Adipocyte (in vitro differentiated cells): ENCODE measurements around the gene CAMTA1.

Experiments
- DNase-seq: peaks from one replicate; pipeline ENCODE4 v3.0.0-alpha.2; 2015; ENCODE audit warnings: low read depth
- H3K27me3 ChIP-seq: replicated peaks from 2 replicates; pipeline ENCODE4 v1.7.0; 2013; ENCODE audit warnings: mild to moderate bottlenecking, low read length, moderate library complexity; ENCODE audit not compliant: control insufficient read depth, insufficient read depth
- H3K36me3 ChIP-seq: 2 replicates; pipeline ENCODE4 v1.7.0; 2013; ENCODE audit warnings: low read length, mild to moderate bottlenecking, moderate library complexity; ENCODE audit not compliant: control insufficient read depth, insufficient read depth, severe bottlenecking
- H3K4me1 ChIP-seq: 2 replicates; pipeline ENCODE4 v1.7.0; 2013; ENCODE audit warnings: mild to moderate bottlenecking, low read length, moderate library complexity; ENCODE audit not compliant: control insufficient read depth, insufficient read depth
- H3K4me3 ChIP-seq: 2 replicates; pipeline ENCODE4 v1.7.0; 2013; ENCODE audit warnings: mild to moderate bottlenecking, low read length, moderate library complexity
- H3K9ac ChIP-seq: 2 replicates; pipeline ENCODE4 v1.7.0; 2013; ENCODE audit warnings: mild to moderate bottlenecking, low read length, moderate library complexity
- H3K9me3 ChIP-seq: 2 replicates; pipeline ENCODE4 v1.7.0; 2013; ENCODE audit warnings: mild to moderate bottlenecking, low read length, moderate library complexity; ENCODE audit not compliant: control insufficient read depth

CAMTA1 gene

DNA sequence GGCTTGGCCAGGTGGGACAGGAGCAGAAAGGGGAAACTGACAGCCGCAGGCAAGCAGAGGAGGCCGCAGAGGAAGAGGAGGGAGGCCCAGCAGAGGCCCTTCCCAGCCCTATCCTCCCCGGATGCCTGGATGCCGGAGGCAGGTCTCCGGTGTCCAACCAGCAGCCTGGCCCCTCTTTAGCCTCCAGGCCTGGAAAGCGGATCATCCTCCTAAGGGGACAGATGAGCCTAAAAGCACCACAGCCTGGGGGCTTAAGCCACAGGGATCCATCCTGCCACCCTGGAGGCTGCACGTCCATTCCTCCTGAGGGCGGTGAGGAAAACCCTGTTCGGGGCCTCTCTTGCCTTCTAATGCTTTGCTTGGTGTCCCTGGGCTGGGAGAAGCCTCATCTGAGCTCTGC is 651.8 kb downstream of the CAMTA1 start:
- peaks cover 9% of the 10 kb centered on the region for H3K4me1 ChIP-seq
- no peak overlapping the region for H3K4me3 ChIP-seq
- DNase-seq: no peak
- peaks cover 20% of the 10 kb centered on the region for H3K27me3 ChIP-seq
- H3K9me3 ChIP-seq: peaks cover 5% of the 10 kb centered on the region
- no peaks in the 10 kb centered on the region for H3K36me3 ChIP-seq
- H3K9ac ChIP-seq: no peak overlapping the region

GRCh38 chr1:7437608-7438395 is 652.5 kb downstream of the CAMTA1 start:
- no peaks in the 10 kb centered on the region for H3K36me3 ChIP-seq
- peaks cover 9% of the 10 kb centered on the region for H3K4me1 ChIP-seq
- no peak overlapping the region for H3K9ac ChIP-seq
- H3K27me3 ChIP-seq: peaks cover 15% of the 10 kb centered on the region
- DNase-seq: no peak
- H3K4me3 ChIP-seq: no peak overlapping the region
- H3K9me3 ChIP-seq: peaks cover 5% of the 10 kb centered on the region

- Histone ChIP-seq H3K9ac (no peak overlapping the region), H3K4me3 (no peak overlapping the region), H3K27me3 (peaks cover 10% of the 10 kb centered on the region), H3K4me1 (peaks cover 9% of the 10 kb centered on the region), H3K36me3 (no peaks in the 10 kb centered on the region), H3K9me3 (peaks cover 5% of the 10 kb centered on the region)
- DNase-seq: no peak
Measured at GRCh38 chr1:7438396-7438785, 653.1 kb downstream of the CAMTA1 start.

DNA sequence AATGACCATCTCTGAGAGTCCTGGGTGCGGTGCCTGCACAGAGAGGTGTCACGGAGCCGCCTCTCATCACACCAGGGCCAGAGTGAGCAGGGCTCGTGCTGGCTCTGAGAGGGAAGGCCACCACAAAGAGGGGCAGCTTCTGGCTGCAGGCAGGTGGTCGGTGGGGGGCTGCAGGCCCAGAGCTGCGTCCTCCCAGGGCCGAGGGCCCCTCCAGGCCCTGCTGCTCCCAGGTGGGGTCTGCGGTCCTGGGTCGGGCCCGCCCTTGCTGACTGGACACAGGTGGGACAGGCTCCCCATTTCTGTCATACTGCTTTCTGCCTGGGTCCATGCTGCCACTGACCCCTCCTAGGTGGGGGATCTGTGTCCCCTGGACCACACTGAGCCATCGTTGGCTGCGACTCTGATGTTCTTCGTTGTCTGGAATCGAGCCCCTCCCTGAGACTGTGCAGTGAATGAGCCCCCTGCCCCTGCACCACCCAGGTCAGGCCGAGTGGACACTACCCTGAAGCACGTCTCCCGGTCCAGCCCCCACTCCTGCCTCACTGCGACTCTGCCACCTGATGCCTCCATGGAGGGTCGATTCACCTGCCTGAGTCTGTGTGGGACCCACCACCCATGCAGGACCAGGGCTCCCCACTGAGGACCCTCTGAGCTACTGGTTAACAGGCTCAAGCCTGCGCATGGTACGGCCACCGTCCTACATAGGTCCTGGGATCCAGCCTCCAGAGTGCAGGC is 653.8 kb downstream of the CAMTA1 start:
- no peak for DNase-seq
- no peaks in the 10 kb centered on the region for H3K36me3 ChIP-seq

DNA sequence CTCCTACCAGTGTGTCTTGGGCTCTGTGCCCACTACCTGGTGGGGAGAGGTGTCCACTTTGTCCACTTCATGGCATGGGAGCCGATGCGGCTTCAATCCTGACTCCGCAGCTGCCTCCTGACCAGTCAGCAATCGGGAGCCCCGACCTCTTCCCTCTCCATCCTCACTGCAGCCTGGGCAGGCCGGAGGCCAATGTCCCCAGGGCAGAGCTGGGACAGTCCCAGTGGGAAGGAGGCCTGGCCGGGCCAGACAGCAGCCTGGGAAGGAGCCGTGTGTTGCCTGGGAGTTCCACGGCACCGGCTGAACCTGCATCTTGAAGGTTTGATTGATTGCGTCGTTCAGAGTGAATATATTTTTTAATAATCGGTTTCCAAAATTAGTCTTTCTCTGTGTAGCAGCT is 654.9 kb downstream of the CAMTA1 start:
- Histone ChIP-seq H3K27me3 (peaks cover 5% of the 10 kb centered on the region), H3K36me3 (no peaks in the 10 kb centered on the region), H3K4me3 (no peak overlapping the region), H3K4me1 (peaks cover 9% of the 10 kb centered on the region), H3K9ac (no peak overlapping the region), H3K9me3 (no peaks in the 10 kb centered on the region)
- no peak for DNase-seq

More for the DNA sequence above, 653.8 kb downstream of the CAMTA1 start:
- Histone ChIP-seq H3K27me3 (peaks cover 9% of the 10 kb centered on the region), H3K4me3 (no peak overlapping the region), H3K9ac (no peak overlapping the region), H3K4me1 (peaks cover 9% of the 10 kb centered on the region), H3K9me3 (peaks cover 5% of the 10 kb centered on the region)

DNA sequence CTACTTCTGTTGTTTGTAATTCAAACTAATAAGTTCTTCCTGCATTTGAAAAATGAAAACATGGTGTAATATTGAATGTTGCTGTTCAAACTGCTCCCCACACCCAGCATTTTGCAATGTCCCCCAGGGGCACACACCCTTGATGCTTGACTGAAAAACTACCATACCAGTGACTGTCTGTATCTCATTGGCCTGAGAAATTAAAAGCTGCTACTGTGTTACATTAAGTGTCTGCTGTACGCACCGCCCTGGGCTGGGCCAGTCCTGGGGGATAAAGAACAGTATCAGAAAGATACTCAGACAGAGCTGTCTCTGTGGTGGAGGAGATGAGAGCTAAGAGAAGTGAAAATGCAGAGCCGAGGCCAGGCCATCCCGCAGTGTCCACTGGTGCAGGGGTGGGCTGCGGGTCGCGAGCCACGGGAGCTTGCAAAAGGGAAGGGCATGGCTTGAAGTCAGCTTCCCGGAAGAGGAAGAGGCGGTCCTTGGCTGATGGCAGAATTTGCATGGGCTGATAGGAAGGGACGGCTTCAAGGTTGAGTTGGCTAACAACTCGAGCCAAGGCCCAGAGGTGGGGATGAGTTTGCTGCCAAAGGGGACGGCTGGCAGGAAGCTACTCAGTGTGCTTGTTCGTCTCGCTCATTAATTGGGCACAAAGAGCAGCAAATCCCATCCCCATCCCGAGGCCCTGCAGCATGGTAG is 656.0 kb downstream of the CAMTA1 start:
- no peak overlapping the region for H3K4me3 ChIP-seq

GRCh38 chr1:7442036-7442435 is 656.8 kb downstream of the CAMTA1 start:
- Histone ChIP-seq H3K9me3 (no peaks in the 10 kb centered on the region), H3K4me1 (peaks cover 9% of the 10 kb centered on the region), H3K36me3 (no peaks in the 10 kb centered on the region), H3K27me3 (peaks cover 2% of the 10 kb centered on the region), H3K9ac (no peak overlapping the region), H3K4me3 (no peak overlapping the region)
- DNase-seq: no peak

More for the DNA sequence above, 656.0 kb downstream of the CAMTA1 start:
- Histone ChIP-seq H3K9me3 (no peaks in the 10 kb centered on the region), H3K9ac (no peak overlapping the region), H3K27me3 (no peaks in the 10 kb centered on the region), H3K36me3 (no peaks in the 10 kb centered on the region), H3K4me1 (peaks cover 9% of the 10 kb centered on the region)
- DNase-seq: peak; percentile 43

- Histone ChIP-seq H3K9ac (no peak overlapping the region), H3K9me3 (no peaks in the 10 kb centered on the region), H3K4me3 (no peak overlapping the region), H3K27me3 (peaks cover 6% of the 10 kb centered on the region), H3K4me1 (peaks cover 9% of the 10 kb centered on the region), H3K36me3 (no peaks in the 10 kb centered on the region)
- no peak for DNase-seq
Measured at GRCh38 chr1:7442918-7443317, 657.7 kb downstream of the CAMTA1 start.

DNA sequence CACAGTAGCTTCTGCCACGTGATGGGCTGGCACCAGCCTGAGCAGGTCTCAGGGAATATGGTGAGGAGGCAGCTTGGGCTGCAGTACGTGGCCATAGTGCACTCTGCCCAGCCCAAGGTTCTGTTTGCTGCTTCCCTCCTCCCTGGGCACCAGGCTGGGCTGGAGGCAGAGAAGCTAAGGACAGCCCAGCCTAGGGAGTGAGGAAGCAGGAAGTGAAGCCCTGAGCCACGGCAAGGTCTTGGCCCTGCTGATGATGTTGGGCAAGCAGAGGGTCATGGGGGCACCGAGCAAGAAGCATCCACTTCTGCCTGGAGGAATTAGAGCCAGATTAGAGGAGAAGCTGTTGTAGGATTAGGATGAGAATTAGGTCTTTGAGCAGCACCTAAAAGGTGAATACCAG is 659.1 kb downstream of the CAMTA1 start:
- Histone ChIP-seq H3K9ac (no peak overlapping the region), H3K4me3 (no peak overlapping the region)

GRCh38 chr1:7447093-7447492 is 661.8 kb downstream of the CAMTA1 start:
- DNase-seq: no peak
- H3K4me1 ChIP-seq: no peaks in the 10 kb centered on the region
- peaks cover 8% of the 10 kb centered on the region for H3K27me3 ChIP-seq
- H3K9ac ChIP-seq: no peak overlapping the region
- H3K4me3 ChIP-seq: no peak overlapping the region
- H3K36me3 ChIP-seq: no peaks in the 10 kb centered on the region
- no peaks in the 10 kb centered on the region for H3K9me3 ChIP-seq

More for the DNA sequence above, 659.1 kb downstream of the CAMTA1 start:
- Histone ChIP-seq H3K4me1 (peaks cover 9% of the 10 kb centered on the region), H3K36me3 (no peaks in the 10 kb centered on the region), H3K27me3 (peaks cover 6% of the 10 kb centered on the region), H3K9me3 (no peaks in the 10 kb centered on the region)
- DNase-seq: no peak

GRCh38 chr1:7447736-7448135 is 662.5 kb downstream of the CAMTA1 start:
- Histone ChIP-seq H3K4me1 (no peaks in the 10 kb centered on the region), H3K4me3 (no peak overlapping the region), H3K36me3 (no peaks in the 10 kb centered on the region), H3K9me3 (no peaks in the 10 kb centered on the region), H3K9ac (no peak overlapping the region), H3K27me3 (peaks cover 13% of the 10 kb centered on the region)
- DNase-seq: no peak
